Tibial artery (tissue), 4 donors: Measurements from ENCODE around the gene FGF9.

Experiments used
- DNase-seq, 2 donors: peaks; one replicate each; pipeline ENCODE4 v3.0.0-alpha.2; 2019
- H3K27ac ChIP-seq, 2 donors: fragments of 200-600 bp; sonication (generic) in 1 of 2; 1 replicate in 1 of 2; 2 replicates in 1 of 2; pipeline ENCODE4 v1.5.1; 2018 to 2019; ENCODE audit warnings: mild to moderate bottlenecking in 1 of 2
- H3K27me3 ChIP-seq, 2 donors: fragments of 200-600 bp; sonication (generic) in 1 of 2; one replicate each; pipeline versions ENCODE4 v1.5.1 to v1.6.0; 2016 to 2019
- H3K36me3 ChIP-seq, 3 donors: fragments of 200-600 bp; sonication (generic) in 2 of 3; one replicate each; pipeline ENCODE4 v1.5.1; 2016 to 2019; ENCODE audit warnings: mild to moderate bottlenecking in 2 of 3
- H3K4me1 ChIP-seq, 4 donors: fragments of 200-600 bp; sonication (generic) in 2 of 4; 1 replicate in 3 of 4; 2 replicates in 1 of 4; pipeline ENCODE4 v1.5.1; 2016 to 2019
- H3K4me3 ChIP-seq, 2 donors: fragments of 200-600 bp; sonication (generic) in 1 of 2; 1 replicate in 1 of 2; 2 replicates in 1 of 2; pipeline ENCODE4 v1.5.1; 2018 to 2019; ENCODE audit warnings: mild to moderate bottlenecking in 2 of 2
- H3K9me3 ChIP-seq, 3 donors: fragments of 200-600 bp; sonication (generic) in 1 of 3; one replicate each; pipeline ENCODE4 v1.5.1; 2016 to 2019
- CTCF ChIP-seq, 2 experiments: fragments of 200-600 bp in 1 of 2; fragments of 450-650 bp in 1 of 2; IDR thresholded peaks; one replicate each; pipeline ENCODE4 v1.5.1; 2017 to 2019; ENCODE audit warnings: antibody characterized with exemption in 2 of 2, mild to moderate bottlenecking in 1 of 2, moderate library complexity in 1 of 2
- intact Hi-C: fragments of 100-400 bp; cut with DNase I; formaldehyde crosslinking; loops from one replicate; pipeline ENCODE4 v1.15.0; 2023; ENCODE audit warnings: low total_unique reads

Gene FGF9

GRCh38 chr13:21698817-21699679 is 28.2 kb downstream of the FGF9 start:
- DNase-seq = no peak
- Histone ChIP-seq H3K27ac (no peak overlapping the region), H3K9me3 (no peaks in the 10 kb centered on the region), H3K4me3 (no peak overlapping the region), H3K4me1 (no peaks in the 10 kb centered on the region), H3K27me3 (no peaks in the 10 kb centered on the region), H3K36me3 (no peaks in the 10 kb centered on the region)
- no peak for TF ChIP-seq CTCF (IDR thresholded peaks at IDR 0.05)
- intact Hi-C loops = no loop called here

- no peak for TF ChIP-seq CTCF (IDR thresholded peaks at IDR 0.05)
- Histone ChIP-seq H3K4me1 (no peaks in the 10 kb centered on the region), H3K9me3 (no peaks in the 10 kb centered on the region), H3K27me3 (no peaks in the 10 kb centered on the region), H3K36me3 (no peaks in the 10 kb centered on the region), H3K4me3 (no peak overlapping the region), H3K27ac (no peak overlapping the region)
- no peak for DNase-seq
- intact Hi-C loops = no loop called here
Observed at GRCh38 chr13:21701460-21701859, 30.6 kb downstream of the FGF9 start.

- no peaks in the 10 kb centered on the region for H3K36me3 ChIP-seq
- no peak for DNase-seq
- H3K4me1 ChIP-seq = no peaks in the 10 kb centered on the region
- H3K27me3 ChIP-seq = no peaks in the 10 kb centered on the region
- no peak overlapping the region for H3K4me3 ChIP-seq
- intact Hi-C loops = no loop called here
- TF ChIP-seq CTCF (IDR thresholded peaks at IDR 0.05) = no peak
- no peak overlapping the region for H3K27ac ChIP-seq
- H3K9me3 ChIP-seq = no peaks in the 10 kb centered on the region
Observed at GRCh38 chr13:21703846-21704245, 33.0 kb downstream of the FGF9 start.

GRCh38 chr13:21707586-21707985 is 36.7 kb downstream of the FGF9 start:
- intact Hi-C loops = no loop called here
- no peak for DNase-seq
- Histone ChIP-seq H3K27ac (no peak overlapping the region), H3K27me3 (no peaks in the 10 kb centered on the region), H3K9me3 (peaks cover 0 to 10% (median 3%) of the 10 kb centered on the region in 3 donors), H3K4me3 (no peak overlapping the region), H3K4me1 (no peaks in the 10 kb centered on the region), H3K36me3 (no peaks in the 10 kb centered on the region)
- TF ChIP-seq CTCF (IDR thresholded peaks at IDR 0.05) = no peak

GRCh38 chr13:21709697-21710096 is 38.8 kb downstream of the FGF9 start:
- intact Hi-C loops = no loop called here
- DNase-seq = no peak
- no peak overlapping the region for H3K27ac ChIP-seq
- no peak overlapping the region for H3K4me3 ChIP-seq
- H3K9me3 ChIP-seq = peaks cover 0 to 10% (median 3%) of the 10 kb centered on the region in 3 donors
- H3K36me3 ChIP-seq = no peaks in the 10 kb centered on the region
- no peaks in the 10 kb centered on the region for H3K27me3 ChIP-seq
- H3K4me1 ChIP-seq = no peaks in the 10 kb centered on the region
- TF ChIP-seq CTCF (IDR thresholded peaks at IDR 0.05) = no peak
